ENCODE measurements around the gene RBKS. TPM values are rescaled to one million over a fixed set of nuclear protein-coding genes. Genes with fewer than 3 reads are reported as not detected.

Gene RBKS
- total RNA-seq, 1 donor from 2014 or later = 0.79 TPM

DNA sequence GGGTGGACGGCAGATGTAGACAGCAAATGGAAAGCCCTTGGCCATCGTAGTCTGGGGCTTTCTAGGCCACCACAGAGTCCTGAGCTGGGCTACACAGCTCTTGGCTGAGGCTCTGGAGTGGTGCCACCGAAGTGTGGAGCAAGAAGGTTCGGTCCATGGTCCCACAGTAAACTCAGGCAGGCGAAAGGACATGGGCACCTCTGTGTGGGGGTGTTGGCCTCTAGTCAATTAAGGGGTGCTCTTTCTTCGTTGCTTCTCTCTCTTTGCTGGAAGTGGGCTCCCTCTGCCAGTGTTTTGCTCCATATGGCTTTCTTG, 153.3 kb downstream of the RBKS start:
- no peak for DNase-seq (ENCODE audit: low read depth, low spot score)

DNA sequence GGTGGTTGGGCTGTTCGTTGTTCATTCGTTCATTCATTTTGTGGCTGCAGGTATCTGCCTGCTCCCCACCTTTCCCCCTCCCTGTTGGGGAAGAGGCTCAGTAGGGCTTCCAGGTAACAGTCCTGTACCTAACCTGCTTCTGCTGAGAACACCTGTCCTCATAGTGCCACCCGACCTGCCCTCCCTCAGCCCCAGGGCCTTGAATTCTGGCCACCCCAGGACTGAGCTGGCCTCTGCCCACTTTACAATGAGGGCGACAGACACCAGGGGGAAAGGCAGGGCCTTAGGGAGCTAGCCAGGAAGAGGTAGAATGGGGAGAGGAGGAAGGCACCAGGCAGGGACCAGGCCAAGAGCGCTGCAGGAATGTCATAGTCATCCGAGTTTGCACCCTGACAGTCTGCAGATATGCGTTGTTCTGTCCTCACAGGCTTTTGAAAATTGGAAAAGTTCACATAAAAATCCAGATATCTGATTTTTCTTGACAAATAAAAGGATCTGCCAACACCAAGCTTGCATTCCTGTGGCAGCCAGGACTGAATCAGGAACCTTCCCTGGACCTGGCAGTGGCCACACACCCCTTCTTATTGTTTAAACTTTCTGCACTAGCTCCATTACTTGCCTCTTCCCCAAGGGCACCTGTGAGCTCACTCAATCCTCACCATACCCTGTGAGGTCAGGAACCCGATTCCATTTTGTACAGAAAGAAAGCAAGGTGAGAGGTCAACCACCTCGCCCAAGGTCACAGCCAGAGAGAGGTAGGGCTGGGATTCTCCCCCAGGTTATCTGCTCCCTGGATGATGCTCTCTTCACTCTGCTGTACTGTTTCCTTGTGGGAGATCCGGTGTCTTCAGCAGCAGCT, 153.9 kb downstream of the RBKS start:
- no peak for DNase-seq (ENCODE audit: low read depth, low spot score)

DNA sequence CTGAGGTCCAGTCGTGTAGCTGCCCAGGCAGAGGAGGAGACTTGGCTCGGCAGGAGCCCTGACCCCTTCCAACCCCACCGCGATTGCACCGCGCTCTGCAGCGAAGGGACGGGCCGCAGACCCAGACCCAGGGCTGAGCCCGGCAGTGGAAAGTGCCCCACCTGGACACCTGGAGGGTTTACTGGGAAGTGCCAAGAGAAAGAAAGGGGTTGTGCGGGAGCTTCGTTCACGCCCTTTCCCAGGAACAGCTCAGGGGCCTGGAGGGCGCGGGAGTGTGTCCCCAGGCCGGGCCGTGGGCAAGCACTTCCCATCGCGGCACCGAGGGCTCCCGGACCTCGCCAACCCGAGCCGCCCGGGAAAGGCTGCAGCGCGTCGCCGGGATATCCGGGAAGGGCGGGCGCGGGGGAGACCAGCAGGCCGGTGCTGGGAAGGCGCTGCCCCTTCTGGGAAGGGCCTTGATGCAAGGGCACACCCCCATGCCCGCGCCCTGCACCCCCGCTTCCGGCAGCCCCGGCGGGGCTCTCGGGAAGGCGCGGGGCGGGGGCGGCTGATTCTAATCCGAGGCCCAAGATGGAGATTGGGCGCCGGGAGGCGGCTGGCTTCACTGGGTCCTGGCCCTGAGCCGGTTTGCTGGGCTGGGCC, 154.8 kb downstream of the RBKS start:
- no peak for DNase-seq (ENCODE audit: low read depth, low spot score)

DNA sequence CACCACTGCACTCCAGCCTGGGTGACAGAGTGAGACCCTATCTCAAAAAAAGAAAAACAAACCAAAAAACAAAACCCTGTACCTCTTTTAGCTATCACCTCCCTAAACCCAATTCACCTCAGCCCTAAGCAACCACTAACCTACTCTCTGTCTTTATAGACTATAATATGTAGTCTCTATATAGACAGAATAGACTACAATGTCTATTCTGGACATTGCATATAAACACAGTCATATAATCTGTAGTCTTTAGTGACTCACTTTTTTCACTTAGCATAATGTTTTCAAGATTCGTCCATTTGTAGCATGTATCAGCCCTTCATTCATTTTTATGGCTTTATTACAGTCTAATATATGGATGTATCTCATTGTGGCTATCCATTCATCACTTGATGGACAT, 155.9 kb downstream of the RBKS start:
- DNase-seq (ENCODE audit: low read depth, low spot score) = no peak

Other genes starting within 250 kb of the RBKS start
- 9.6 and 14.9 TPM in 2 replicates for gene SUPT7L, start 226.8 kb downstream of the RBKS start, total RNA-seq
- 30.3 and 49.5 TPM in 2 replicates for gene SLC4A1AP, start 226.5 kb downstream of the RBKS start, total RNA-seq
- gene MRPL33, start 118.7 kb downstream of the RBKS start, total RNA-seq = 75.8 and 76.7 TPM in 2 replicates
- gene BABAM2, start 342 bp upstream of the RBKS start, total RNA-seq = 12.6 and 12.9 TPM in 2 replicates